Thyroid gland (tissue), 4 donors: ENCODE measurements around the gene ADAM12. TPM values are rescaled to one million over a fixed set of nuclear protein-coding genes. Genes with fewer than 3 reads are reported as not detected.

ENCODE experiments used
- DNase-seq, 2 donors: peaks; one replicate each; pipeline ENCODE4 v3.0.0-alpha.2; 2019
- H3K27ac ChIP-seq, 3 donors: fragments of 200-600 bp; sonication (generic); 1 replicate in 2 of 3; 2 replicates in 1 of 3; pipeline ENCODE4 v1.5.1; 2016 to 2019; ENCODE audit warnings: mild to moderate bottlenecking in 1 of 3, moderate library complexity in 1 of 3
- H3K27me3 ChIP-seq: fragments of 200-600 bp; sonication (generic); one replicate; pipeline ENCODE4 v1.5.1; 2019
- H3K36me3 ChIP-seq, 2 donors: fragments of 200-600 bp; sonication (generic); one replicate each; pipeline ENCODE4 v1.5.1; 2016 to 2019
- H3K4me1 ChIP-seq, 2 donors: fragments of 200-600 bp; sonication (generic); one replicate each; pipeline ENCODE4 v1.5.1; 2017 to 2019
- H3K4me3 ChIP-seq, 3 donors: fragments of 200-600 bp; sonication (generic); replicated peaks in 1 of 3; 1 replicate in 2 of 3; 2 replicates in 1 of 3; pipeline ENCODE4 v1.5.1; 2016; ENCODE audit warnings: mild to moderate bottlenecking in 1 of 3
- H3K9me3 ChIP-seq: fragments of 200-600 bp; sonication (generic); one replicate; pipeline ENCODE4 v1.5.1; 2017
- CTCF ChIP-seq, 6 experiments: fragments of 200-600 bp in 3 of 6; fragments of 450-650 bp in 3 of 6; sonication (generic) in 3 of 6; IDR thresholded peaks; one replicate each; pipeline ENCODE4 v1.5.1; 2016 to 2019; ENCODE audit warnings: antibody characterized with exemption in 6 of 6, mild to moderate bottlenecking in 2 of 6, inconsistent platforms in 1 of 6, moderate library complexity in 1 of 6
- POLR2A ChIP-seq, 2 donors: fragments of 450-650 bp; IDR thresholded peaks; one replicate each; pipeline ENCODE4 v1.6.1; 2017; ENCODE audit warnings: antibody characterized with exemption in 2 of 2, mild to moderate bottlenecking in 2 of 2, moderate library complexity in 1 of 2
- WGBS, 2 donors: methylation state at CpG; one replicate each; pipeline ENCODE4 v1.1.5; 2017; 5-methylcytosine and 5-hydroxymethylcytosine counted together
- intact Hi-C: fragments of 100-400 bp; cut with DNase I; formaldehyde crosslinking; loops from one replicate; pipeline ENCODE4 v1.15.1; 2023
- total RNA-seq, 4 donors: library from RNA; depleted of rRNA; stranded (reverse); fragments of >200 nt; gene quantifications; one replicate each; pipeline ENCODE4 v1.2.3, GENCODE V29; 2016

ADAM12 gene
- total RNA-seq, 4 donors from 2014 or later, result 0.20 to 0.94 (median 0.63) TPM

GRCh38 chr10:126070476-126071215 lies 317.6 kb downstream of the ADAM12 start:
- no peak overlapping the region for H3K27ac ChIP-seq
- intact Hi-C loops, result no loop called here
- no peaks in the 10 kb centered on the region for H3K36me3 ChIP-seq
- H3K4me1 ChIP-seq, result no peaks in the 10 kb centered on the region
- WGBS, 2 donors, result 65 to 72% methylated on average over 8 of the region's 8 CpGs
- H3K4me3 ChIP-seq, result no peak overlapping the region
- no peaks in the 10 kb centered on the region for H3K27me3 ChIP-seq
- no peak for TF ChIP-seq POLR2A (IDR thresholded peaks at IDR 0.05)
- TF ChIP-seq CTCF (IDR thresholded peaks at IDR 0.05), result no peak
- no peak for DNase-seq
- no peaks in the 10 kb centered on the region for H3K9me3 ChIP-seq

GRCh38 chr10:126068322-126068721 lies 320.0 kb downstream of the ADAM12 start:
- H3K36me3 ChIP-seq, result no peaks in the 10 kb centered on the region
- no peaks in the 10 kb centered on the region for H3K27me3 ChIP-seq
- no peaks in the 10 kb centered on the region for H3K9me3 ChIP-seq
- intact Hi-C loops, result no loop called here
- DNase-seq, result no peak
- 83 to 86% methylated on average over 2 of the region's 2 CpGs for WGBS, 2 donors
- no peak overlapping the region for H3K27ac ChIP-seq
- no peak overlapping the region for H3K4me3 ChIP-seq
- no peaks in the 10 kb centered on the region for H3K4me1 ChIP-seq
- no peak for TF ChIP-seq POLR2A (IDR thresholded peaks at IDR 0.05)
- no peak for TF ChIP-seq CTCF (IDR thresholded peaks at IDR 0.05)

- no peaks in the 10 kb centered on the region for H3K9me3 ChIP-seq
- no peaks in the 10 kb centered on the region for H3K36me3 ChIP-seq
- H3K27me3 ChIP-seq, result no peaks in the 10 kb centered on the region
- DNase-seq, result no peak
- H3K27ac ChIP-seq, result no peak overlapping the region
- peaks cover 0 to 7% of the 10 kb centered on the region in 2 donors for H3K4me1 ChIP-seq
- TF ChIP-seq POLR2A (IDR thresholded peaks at IDR 0.05), result no peak
- no peak for TF ChIP-seq CTCF (IDR thresholded peaks at IDR 0.05)
- no peak overlapping the region for H3K4me3 ChIP-seq
- WGBS, 2 donors, result 83 to 92% methylated on average over 10 of the region's 10 CpGs
- intact Hi-C loops, result no loop called here
Observed at GRCh38 chr10:126066456-126066855, 321.8 kb downstream of the ADAM12 start.

GRCh38 chr10:126065751-126066377 lies 322.4 kb downstream of the ADAM12 start:
- H3K4me1 ChIP-seq, result peaks cover 0 to 7% of the 10 kb centered on the region in 2 donors
- 82 to 87% methylated on average over 9 of the region's 9 CpGs for WGBS, 2 donors
- TF ChIP-seq POLR2A (IDR thresholded peaks at IDR 0.05) (no peak), CTCF (IDR thresholded peaks at IDR 0.05) (no peak)
- DNase-seq, result no peak
- no peaks in the 10 kb centered on the region for H3K9me3 ChIP-seq
- H3K4me3 ChIP-seq, result no peak overlapping the region
- intact Hi-C loops, result no loop called here
- H3K27me3 ChIP-seq, result no peaks in the 10 kb centered on the region
- H3K36me3 ChIP-seq, result no peaks in the 10 kb centered on the region
- H3K27ac ChIP-seq, result no peak overlapping the region

GRCh38 chr10:126064512-126064911 lies 323.8 kb downstream of the ADAM12 start:
- no peak for DNase-seq
- no peaks in the 10 kb centered on the region for H3K27me3 ChIP-seq
- intact Hi-C loops, result no loop called here
- H3K4me3 ChIP-seq, result no peak overlapping the region
- no peaks in the 10 kb centered on the region for H3K9me3 ChIP-seq
- peaks cover 0 to 7% of the 10 kb centered on the region in 2 donors for H3K4me1 ChIP-seq
- H3K27ac ChIP-seq, result no peak overlapping the region
- TF ChIP-seq CTCF (IDR thresholded peaks at IDR 0.05) (no peak), POLR2A (IDR thresholded peaks at IDR 0.05) (no peak)
- 91% methylated on average over 12 of the region's 16 CpGs; no CpG with 5 or more reads in 1 of the 2 donors for WGBS, 2 donors
- no peaks in the 10 kb centered on the region for H3K36me3 ChIP-seq
